HG02938 (cell line): ENCODE measurements around the gene ORAI1.

Source experiments
- ATAC-seq: cut with Tn5 transposase; IDR thresholded peaks from one replicate; pipeline ENCODE4 v1.9.1; 2021; ENCODE audit warnings: mild to moderate bottlenecking, moderate library complexity; ENCODE audit not compliant: unreplicated experiment

The ORAI1 gene

GRCh38 chr12:121689430-121689829, 63.1 kb downstream of the ORAI1 start:
- ATAC-seq: no peak
